ENCODE data around the gene CX3CR1.
A peak's percentile ranks its signal among the peaks of the same experiment; 100 is the strongest.
"Not testable (repeated sequence)": the region's sequence is repeated elsewhere in the genome, so short reads cannot be mapped to it uniquely, and the experiment has no call there.

The CX3CR1 gene

GRCh38 chr3:39279745-39280517 lies at the start of gene CX3CR1:
CX3CR1 (minus strand) TSS chr3:39280036; CDS start chr3:39266509, 13,527 bp downstream.
- Mint-ChIP-seq H3K36me3 (ENCODE audit: low read depth) (peaks cover 11% of the 10 kb centered on the region), H3K27me3 (ENCODE audit: low read depth) (peaks cover 17% of the 10 kb centered on the region), H3K9me3 (no peaks in the 10 kb centered on the region), H3K4me3 (peak within 1 kb of the TSS; percentile 55), H3K4me1 (ENCODE audit: low read depth) (peaks cover 64% of the 10 kb centered on the region), H3K27ac (peak within 1 kb of the TSS; percentile 56)

DNA sequence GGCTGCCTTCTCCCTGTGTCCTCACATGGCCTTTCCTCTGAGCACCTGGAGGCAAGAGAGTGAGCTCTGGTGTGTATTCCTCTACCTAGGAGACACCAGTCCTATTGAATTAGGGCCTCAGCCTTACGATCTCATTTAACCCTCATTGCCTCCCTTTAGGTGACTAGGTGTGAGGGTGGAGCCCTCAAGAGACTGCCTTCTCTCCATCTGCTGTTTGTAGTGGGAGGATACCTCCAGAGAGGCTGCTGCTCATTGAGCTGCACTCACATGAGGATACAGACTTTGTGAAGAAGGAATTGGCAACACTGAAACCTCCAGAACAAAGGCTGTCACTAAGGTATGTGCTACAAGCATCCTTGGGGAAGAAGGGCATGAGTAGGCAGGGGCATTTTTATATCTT lies 49.7 kb upstream of the CX3CR1 start, which contains the start of gene CCR8:
TSS of gene CCR8 (plus strand) at position 217 of the 400 bp plus-strand sequence. CDS start 2,623 bp downstream, outside the sequence.
- peaks cover 52% of the 10 kb centered on the region for H3K4me1 Mint-ChIP-seq (ENCODE audit: low read depth)
- peak within 1 kb of the TSS; percentile 74 for H3K4me3 Mint-ChIP-seq
- H3K27me3 Mint-ChIP-seq (ENCODE audit: low read depth): no peaks in the 10 kb centered on the region
- peak within 1 kb of the TSS; percentile 75 for H3K27ac Mint-ChIP-seq
- peaks cover 6% of the 10 kb centered on the region for H3K9me3 Mint-ChIP-seq
- peaks cover 13% of the 10 kb centered on the region for H3K36me3 Mint-ChIP-seq (ENCODE audit: low read depth)

- no peaks in the 10 kb centered on the region for H3K27me3 Mint-ChIP-seq (ENCODE audit: low read depth)
- H3K9me3 Mint-ChIP-seq: peaks cover 4% of the 10 kb centered on the region
- H3K4me1 Mint-ChIP-seq (ENCODE audit: low read depth): peaks cover 57% of the 10 kb centered on the region
- H3K4me3 Mint-ChIP-seq: peak overlapping the region; percentile 16
- peaks cover 7% of the 10 kb centered on the region for H3K36me3 Mint-ChIP-seq (ENCODE audit: low read depth)
- H3K27ac Mint-ChIP-seq: peak overlapping the region; percentile 69
These were observed 48.0 kb upstream of the CX3CR1 start for GRCh38 chr3:39327746-39328349.

DNA sequence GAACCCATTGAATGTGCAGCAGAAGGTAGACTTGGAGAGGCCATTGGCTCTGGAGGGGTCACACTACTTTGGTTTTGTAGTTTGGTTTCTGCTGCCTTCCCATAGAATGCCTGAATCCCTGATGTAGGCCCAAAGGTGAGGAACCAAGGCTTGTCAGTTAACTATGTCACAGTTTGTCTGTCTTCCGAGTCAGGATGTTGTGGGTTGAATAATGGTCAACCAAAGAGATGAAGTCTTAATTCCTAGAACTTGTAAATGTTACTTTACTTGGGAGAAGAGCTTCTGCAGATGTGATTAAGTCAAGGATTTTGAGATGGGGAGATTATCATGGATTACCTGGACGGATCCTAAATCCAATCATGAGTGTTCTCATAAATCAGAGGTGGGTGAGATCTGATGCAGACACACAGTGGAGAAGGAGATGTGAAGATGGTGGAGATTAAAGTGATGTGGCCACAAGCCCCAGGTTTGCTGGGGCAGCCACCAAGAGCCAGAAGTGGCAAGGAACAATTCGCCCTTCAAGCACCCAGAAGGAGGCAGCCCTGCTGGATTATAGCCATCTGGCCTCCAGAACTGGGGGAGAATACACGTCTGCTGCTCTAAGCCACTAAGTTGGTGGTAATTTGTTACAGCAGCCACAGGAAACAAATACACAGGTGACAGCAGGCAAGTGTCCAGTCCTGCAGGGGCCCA lies 47.4 kb upstream of the CX3CR1 start:
- Mint-ChIP-seq H3K27ac (peak overlapping the region; percentile 69), H3K36me3 (ENCODE audit: low read depth) (peaks cover 6% of the 10 kb centered on the region), H3K4me3 (peak overlapping the region; percentile 39), H3K4me1 (ENCODE audit: low read depth) (peaks cover 57% of the 10 kb centered on the region), H3K9me3 (no peaks in the 10 kb centered on the region), H3K27me3 (ENCODE audit: low read depth) (no peaks in the 10 kb centered on the region)

- Mint-ChIP-seq H3K4me1 (ENCODE audit: low read depth) (peaks cover 62% of the 10 kb centered on the region), H3K27ac (no peak overlapping the region), H3K27me3 (ENCODE audit: low read depth) (peaks cover 7% of the 10 kb centered on the region), H3K36me3 (ENCODE audit: low read depth) (peaks cover 10% of the 10 kb centered on the region), H3K4me3 (no peak overlapping the region), H3K9me3 (no peaks in the 10 kb centered on the region)
These were observed 45.4 kb upstream of the CX3CR1 start for GRCh38 chr3:39325236-39325635.

GRCh38 chr3:39323494-39323893 lies 43.7 kb upstream of the CX3CR1 start:
- Mint-ChIP-seq H3K4me1 (ENCODE audit: low read depth) (peaks cover 58% of the 10 kb centered on the region), H3K27ac (no peak overlapping the region), H3K4me3 (no peak overlapping the region), H3K27me3 (ENCODE audit: low read depth) (peaks cover 16% of the 10 kb centered on the region), H3K9me3 (no peaks in the 10 kb centered on the region), H3K36me3 (ENCODE audit: low read depth) (peaks cover 12% of the 10 kb centered on the region)

DNA sequence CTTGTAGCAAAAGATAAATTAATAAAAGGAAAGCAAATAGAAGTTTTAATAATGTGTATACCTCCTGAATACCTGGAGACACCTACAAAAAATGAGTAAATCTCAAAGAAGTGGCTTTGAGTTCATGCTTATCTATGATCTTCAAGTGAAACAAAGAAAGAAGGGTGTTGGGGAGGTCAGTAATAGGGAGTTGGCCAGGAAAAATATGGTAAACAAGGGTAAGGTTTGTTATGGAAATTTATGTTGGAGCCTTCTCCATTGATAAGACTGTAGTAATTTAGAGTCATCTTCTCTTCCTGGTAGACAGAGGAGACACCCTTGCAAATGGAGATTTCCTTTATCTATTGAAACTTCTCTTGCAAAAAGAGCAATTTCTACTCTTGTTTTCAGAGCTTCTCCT lies 43.1 kb upstream of the CX3CR1 start:
- Mint-ChIP-seq H3K27me3 (ENCODE audit: low read depth) (peaks cover 20% of the 10 kb centered on the region), H3K27ac (no peak overlapping the region), H3K9me3 (peaks cover 3% of the 10 kb centered on the region), H3K4me3 (peak overlapping the region; percentile 20), H3K4me1 (ENCODE audit: low read depth) (peaks cover 52% of the 10 kb centered on the region), H3K36me3 (ENCODE audit: low read depth) (peaks cover 12% of the 10 kb centered on the region)

GRCh38 chr3:39322209-39322715 lies 42.4 kb upstream of the CX3CR1 start:
- H3K27ac Mint-ChIP-seq: not testable (repeated sequence)

DNA sequence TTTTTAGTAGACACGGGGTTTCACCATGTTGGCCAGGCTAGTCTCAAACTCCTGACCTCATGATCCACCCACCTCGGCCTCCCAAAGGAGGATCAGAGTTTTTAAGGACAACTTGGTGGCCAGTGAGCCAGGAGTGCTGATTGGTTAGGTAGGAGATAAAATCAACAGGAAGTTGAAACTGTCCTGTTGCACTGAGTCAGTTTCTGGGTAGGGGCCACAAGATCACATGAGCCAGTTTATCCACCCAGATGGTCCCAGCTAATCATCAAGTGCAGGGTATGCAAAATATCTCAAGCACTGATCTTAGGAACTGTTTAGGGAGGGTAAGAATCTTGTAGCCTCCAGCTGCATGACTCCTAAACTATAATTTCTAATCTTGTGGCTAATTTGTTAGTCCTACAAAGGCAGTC lies 41.7 kb upstream of the CX3CR1 start:
- H3K4me3 Mint-ChIP-seq, H3K9me3 Mint-ChIP-seq, H3K27ac Mint-ChIP-seq: not testable (repeated sequence)
- Mint-ChIP-seq H3K4me1 (ENCODE audit: low read depth) (peaks cover 44% of the 10 kb centered on the region), H3K36me3 (ENCODE audit: low read depth) (peaks cover 17% of the 10 kb centered on the region), H3K27me3 (ENCODE audit: low read depth) (peaks cover 27% of the 10 kb centered on the region)

More at GRCh38 chr3:39322209-39322715, 42.4 kb upstream of the CX3CR1 start:
- H3K9me3 Mint-ChIP-seq, H3K4me3 Mint-ChIP-seq: not testable (repeated sequence)
- H3K4me1 Mint-ChIP-seq (ENCODE audit: low read depth): peaks cover 50% of the 10 kb centered on the region
- peaks cover 15% of the 10 kb centered on the region for H3K36me3 Mint-ChIP-seq (ENCODE audit: low read depth)
- peaks cover 25% of the 10 kb centered on the region for H3K27me3 Mint-ChIP-seq (ENCODE audit: low read depth)

DNA sequence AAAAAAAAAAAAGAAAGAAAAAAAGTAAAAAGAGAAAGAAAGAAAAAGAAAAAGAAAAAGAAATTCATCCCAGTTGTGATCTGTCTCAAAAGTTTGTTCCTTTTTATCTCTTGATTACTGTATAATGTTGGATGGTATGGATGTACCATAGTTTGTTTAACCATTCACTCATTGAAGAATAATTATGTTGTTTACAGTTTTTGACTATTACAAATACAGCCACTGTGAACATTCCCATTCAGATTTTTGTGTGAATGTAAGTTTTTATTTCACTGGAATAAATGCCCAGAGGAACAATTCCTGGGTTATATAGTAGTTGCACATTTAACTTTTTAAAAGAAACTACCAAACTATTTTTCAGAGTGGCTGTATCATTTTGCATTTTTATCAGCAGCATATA lies 39.4 kb upstream of the CX3CR1 start:
- Mint-ChIP-seq H3K4me1 (ENCODE audit: low read depth) (peaks cover 36% of the 10 kb centered on the region), H3K9me3 (peaks cover 22% of the 10 kb centered on the region), H3K27ac (no peak overlapping the region), H3K36me3 (ENCODE audit: low read depth) (peaks cover 22% of the 10 kb centered on the region), H3K4me3 (no peak overlapping the region), H3K27me3 (ENCODE audit: low read depth) (peaks cover 31% of the 10 kb centered on the region)

- H3K27me3 Mint-ChIP-seq (ENCODE audit: low read depth): peaks cover 36% of the 10 kb centered on the region
- peaks cover 25% of the 10 kb centered on the region for H3K36me3 Mint-ChIP-seq (ENCODE audit: low read depth)
- peaks cover 32% of the 10 kb centered on the region for H3K4me1 Mint-ChIP-seq (ENCODE audit: low read depth)
- no peak overlapping the region for H3K4me3 Mint-ChIP-seq
- no peak overlapping the region for H3K27ac Mint-ChIP-seq
- peaks cover 27% of the 10 kb centered on the region for H3K9me3 Mint-ChIP-seq
These were observed 38.5 kb upstream of the CX3CR1 start for GRCh38 chr3:39318301-39318700.

- Mint-ChIP-seq H3K27me3 (ENCODE audit: low read depth) (peaks cover 39% of the 10 kb centered on the region), H3K4me1 (ENCODE audit: low read depth) (peaks cover 26% of the 10 kb centered on the region), H3K36me3 (ENCODE audit: low read depth) (peaks cover 22% of the 10 kb centered on the region), H3K27ac (no peak overlapping the region), H3K9me3 (peaks cover 31% of the 10 kb centered on the region), H3K4me3 (no peak overlapping the region)
These were observed 37.8 kb upstream of the CX3CR1 start for GRCh38 chr3:39317571-39318169.

DNA sequence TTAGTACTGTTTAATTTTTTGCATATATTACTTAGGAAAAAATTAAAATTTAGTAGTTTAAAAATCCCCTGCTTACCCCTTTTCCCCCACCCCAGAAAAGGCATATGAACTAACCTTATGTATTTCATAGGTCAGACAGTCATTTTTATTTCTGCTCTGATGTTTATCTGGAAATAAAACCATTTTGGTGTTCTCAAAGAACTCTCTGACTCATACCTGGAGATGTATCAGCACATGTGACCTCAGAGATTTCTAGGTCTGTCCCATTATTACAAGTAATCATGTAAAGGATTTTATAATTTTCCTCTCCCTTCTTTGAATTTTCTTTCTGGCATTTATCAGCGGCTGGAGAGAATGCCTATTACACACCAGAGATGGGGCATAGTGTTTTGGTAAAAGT lies 35.6 kb upstream of the CX3CR1 start:
- Mint-ChIP-seq H3K9me3 (peaks cover 36% of the 10 kb centered on the region), H3K4me3 (no peak overlapping the region), H3K27me3 (ENCODE audit: low read depth) (peaks cover 43% of the 10 kb centered on the region), H3K36me3 (ENCODE audit: low read depth) (peaks cover 17% of the 10 kb centered on the region), H3K4me1 (ENCODE audit: low read depth) (peaks cover 14% of the 10 kb centered on the region), H3K27ac (no peak overlapping the region)

DNA sequence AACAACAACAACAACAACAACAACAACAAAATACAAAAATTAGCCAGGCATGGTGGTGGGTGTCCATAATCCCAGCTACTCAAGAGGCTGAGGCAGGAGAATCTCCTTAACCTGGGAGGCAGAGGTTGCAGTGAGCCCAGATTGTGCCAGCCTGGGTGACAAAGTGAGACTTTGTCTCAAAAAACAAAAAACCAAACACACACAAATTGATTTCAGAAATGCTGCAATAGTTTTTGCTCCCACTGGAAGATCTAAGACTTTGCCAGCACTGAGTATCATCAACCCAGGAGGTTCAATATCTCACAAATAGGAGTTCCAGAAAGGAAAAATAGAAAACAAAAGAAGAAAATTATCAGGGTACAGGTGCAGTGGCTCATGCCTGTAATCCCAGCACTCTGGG lies 33.5 kb upstream of the CX3CR1 start:
- Mint-ChIP-seq H3K4me3 (no peak overlapping the region), H3K4me1 (ENCODE audit: low read depth) (peaks cover 8% of the 10 kb centered on the region), H3K36me3 (ENCODE audit: low read depth) (peaks cover 14% of the 10 kb centered on the region), H3K27ac (no peak overlapping the region), H3K9me3 (peaks cover 35% of the 10 kb centered on the region), H3K27me3 (ENCODE audit: low read depth) (peaks cover 46% of the 10 kb centered on the region)
